ENCODE measurements around the gene TXNRD1.
"Not testable (repeated sequence)": the region's sequence is repeated elsewhere in the genome, so short reads cannot be mapped to it uniquely, and the experiment has no call there.

The TXNRD1 gene

GRCh38 chr12:104372061-104372720 is 156.6 kb downstream of the TXNRD1 start:
- no peak for DNase-seq (ENCODE audit: low read depth, low spot score)

GRCh38 chr12:104372721-104373335 is 157.2 kb downstream of the TXNRD1 start:
- no peak for DNase-seq (ENCODE audit: low read depth, low spot score)

GRCh38 chr12:104374071-104374470 is 158.5 kb downstream of the TXNRD1 start:
- no peak for DNase-seq (ENCODE audit: low read depth, low spot score)

- DNase-seq (ENCODE audit: low read depth, low spot score), result no peak
Observed at GRCh38 chr12:104374806-104375205, 159.2 kb downstream of the TXNRD1 start.

GRCh38 chr12:104375775-104376174 is 160.2 kb downstream of the TXNRD1 start:
- DNase-seq (ENCODE audit: low read depth, low spot score), result no peak

- DNase-seq (ENCODE audit: low read depth, low spot score), result no peak
Observed at GRCh38 chr12:104376650-104377513, 161.3 kb downstream of the TXNRD1 start.

GRCh38 chr12:104377514-104377812 is 161.9 kb downstream of the TXNRD1 start:
- DNase-seq (ENCODE audit: low read depth, low spot score), result no peak

- DNase-seq (ENCODE audit: low read depth, low spot score), result no peak
Observed at GRCh38 chr12:104378427-104378826, 162.8 kb downstream of the TXNRD1 start.

GRCh38 chr12:104381341-104381730 is 165.8 kb downstream of the TXNRD1 start:
- DNase-seq (ENCODE audit: low read depth, low spot score), result no peak

- DNase-seq (ENCODE audit: low read depth, low spot score), result no peak
Observed at GRCh38 chr12:104381731-104382480, 166.3 kb downstream of the TXNRD1 start.

- no peak for DNase-seq (ENCODE audit: low read depth, low spot score)
Observed at GRCh38 chr12:104384141-104384880, 168.7 kb downstream of the TXNRD1 start.

- no peak for DNase-seq (ENCODE audit: low read depth, low spot score)
Observed at GRCh38 chr12:104385510-104385909, 169.9 kb downstream of the TXNRD1 start.

- DNase-seq (ENCODE audit: low read depth, low spot score), result no peak
Observed at GRCh38 chr12:104386461-104386860, 170.9 kb downstream of the TXNRD1 start.

- no peak for DNase-seq (ENCODE audit: low read depth, low spot score)
Observed at GRCh38 chr12:104387190-104387589, 171.6 kb downstream of the TXNRD1 start.

GRCh38 chr12:104394086-104394485 is 178.5 kb downstream of the TXNRD1 start:
- not testable (repeated sequence) for DNase-seq (ENCODE audit: low read depth, low spot score)
